HG02571 (cell line): Measurements from ENCODE around the gene RB1.
"Not testable (repeated sequence)": the region's sequence is repeated elsewhere in the genome, so short reads cannot be mapped to it uniquely, and the experiment has no call there.

ENCODE experiments used
- ATAC-seq: cut with Tn5 transposase; IDR thresholded peaks from one replicate; pipeline ENCODE4 v1.9.1; 2021; ENCODE audit warnings: mild to moderate bottlenecking, moderate library complexity; ENCODE audit not compliant: unreplicated experiment

RB1 gene

GRCh38 chr13:48297131-48297786 lies 6.3 kb upstream of the RB1 start:
- ATAC-seq, result no peak

DNA sequence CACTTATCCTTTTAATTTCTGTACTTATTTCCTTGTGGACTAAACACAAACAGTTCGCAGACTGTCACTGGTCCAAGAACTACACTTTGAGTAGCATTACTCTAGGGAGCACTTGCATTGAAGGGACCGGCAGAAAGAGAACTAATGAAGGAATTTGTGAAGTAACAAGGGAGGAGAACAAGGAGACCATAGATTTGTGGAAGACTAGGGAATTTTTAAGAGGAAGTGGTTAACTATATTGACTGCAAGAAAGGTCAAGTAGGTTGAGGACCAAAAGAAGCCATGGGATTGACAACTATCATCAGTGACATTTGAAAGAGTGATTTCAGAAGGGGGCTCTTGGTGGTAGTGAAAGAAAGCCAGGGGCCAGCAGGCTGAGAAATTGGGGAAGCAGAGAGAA lies 4.0 kb upstream of the RB1 start:
- no peak for ATAC-seq

- no peak for ATAC-seq
These were observed 636 bp upstream of the RB1 start for GRCh38 chr13:48302871-48303358.

DNA sequence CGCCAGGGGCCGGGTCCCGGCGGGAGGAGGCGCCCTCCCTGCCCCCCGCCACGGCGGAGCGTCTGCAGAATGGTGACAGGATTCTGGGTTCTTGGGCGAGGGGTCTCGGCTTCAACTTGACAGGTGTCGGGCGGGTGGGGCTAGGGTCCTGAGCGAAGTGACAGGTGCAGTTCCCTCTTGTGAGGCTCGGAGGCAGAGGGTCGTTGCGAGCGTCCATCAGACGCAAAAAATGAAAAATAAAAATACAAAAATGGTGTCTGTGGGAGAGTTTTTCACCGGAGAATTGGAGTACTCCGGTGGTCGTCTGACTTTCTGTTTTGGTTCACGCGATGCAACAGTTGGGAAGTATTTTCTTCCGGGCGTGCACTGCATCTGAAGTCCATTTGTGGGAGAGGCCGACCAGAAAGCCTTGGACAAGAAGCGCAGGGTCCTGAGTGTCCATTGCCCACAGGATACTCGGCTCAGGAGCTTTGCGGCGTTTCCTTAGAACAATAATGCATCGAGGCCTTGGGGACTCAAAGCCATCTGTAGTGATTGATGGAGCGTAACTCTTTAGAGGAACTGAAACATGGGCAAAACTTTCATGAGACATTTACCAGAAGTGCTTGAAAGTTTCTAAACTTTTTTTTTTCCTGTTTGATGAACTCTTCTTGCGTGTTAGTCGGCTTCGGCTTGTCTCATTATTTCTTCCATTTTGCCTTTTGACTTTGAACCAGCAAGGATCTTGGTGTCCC lies 759 bp downstream of the RB1 start:
- ATAC-seq, result peak; percentile 58

GRCh38 chr13:48311223-48311622 lies 7.7 kb downstream of the RB1 start:
- ATAC-seq, result no peak

DNA sequence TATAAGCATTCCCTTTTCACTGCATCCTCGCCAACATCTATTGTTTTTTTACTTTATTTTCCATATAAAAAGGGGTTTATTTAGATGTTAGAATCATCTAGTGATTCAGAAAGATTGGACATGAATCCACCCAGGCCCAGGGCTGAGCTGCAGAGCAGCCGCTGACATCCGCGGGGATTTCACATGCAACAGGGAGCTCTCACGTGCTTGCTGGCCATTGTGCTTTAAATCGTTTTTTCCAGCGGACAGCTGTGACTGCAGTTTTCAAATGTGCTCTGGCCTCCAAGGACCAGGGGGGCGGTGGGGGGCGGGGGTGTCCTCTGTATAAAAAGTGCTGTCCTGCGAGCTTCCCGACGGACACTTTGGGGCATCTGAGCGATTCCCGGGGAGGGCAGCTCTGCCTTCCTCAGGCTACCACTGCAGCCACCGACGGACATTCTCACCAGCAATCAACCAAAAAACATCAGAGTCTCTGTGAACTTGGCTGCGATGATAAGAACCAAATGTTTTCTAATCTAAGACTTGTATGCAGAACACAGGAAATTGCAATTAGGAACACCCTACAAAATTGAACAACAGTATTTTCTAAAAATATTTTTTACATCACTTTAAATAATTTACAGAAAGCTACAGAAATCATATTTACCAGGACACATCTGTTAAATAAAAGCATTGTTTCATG lies 12.6 kb downstream of the RB1 start:
- ATAC-seq, result no peak

DNA sequence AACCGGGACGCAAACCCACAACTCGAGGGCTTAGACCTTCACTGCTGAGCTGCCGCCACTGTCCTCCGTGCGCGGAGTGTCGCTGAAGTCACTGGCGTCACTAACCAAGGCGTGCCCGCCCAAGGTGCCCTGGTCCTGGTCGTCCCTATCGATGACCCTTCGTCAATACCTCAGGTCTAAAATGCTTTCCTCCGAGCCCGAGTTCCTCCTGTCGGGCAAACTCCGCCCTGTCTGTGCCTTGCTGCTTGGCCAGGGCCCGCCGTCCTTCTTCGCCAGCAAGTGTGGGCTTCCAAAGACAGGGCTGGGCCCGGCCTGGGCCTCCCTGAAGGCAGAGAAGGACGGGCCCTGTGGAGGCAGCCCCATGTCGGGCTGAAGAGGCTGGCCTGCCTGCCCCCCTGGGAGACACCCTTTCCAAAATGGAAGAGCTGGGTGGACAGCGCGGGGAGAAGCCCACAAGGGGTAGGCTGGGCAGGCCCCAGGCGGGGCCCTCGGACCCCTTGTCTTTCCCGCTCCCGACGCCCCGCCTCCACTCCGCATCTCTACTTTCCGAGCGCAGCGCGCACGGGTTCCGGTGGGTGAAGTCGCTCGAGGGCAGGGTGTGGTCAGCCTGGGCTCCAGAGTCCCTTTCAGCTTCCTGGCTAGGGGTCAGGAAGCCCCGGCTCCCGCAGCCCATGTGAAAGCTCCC lies 13.4 kb downstream of the RB1 start:
- ATAC-seq, result no peak

GRCh38 chr13:48317511-48318376 lies 14.2 kb downstream of the RB1 start:
- no peak for ATAC-seq

GRCh38 chr13:48318377-48318811 lies 14.8 kb downstream of the RB1 start:
- ATAC-seq, result no peak

GRCh38 chr13:48318821-48319511 lies 15.4 kb downstream of the RB1 start:
- ATAC-seq, result no peak

GRCh38 chr13:48319531-48320398 lies 16.2 kb downstream of the RB1 start:
- no peak for ATAC-seq

- no peak for ATAC-seq
These were observed 16.8 kb downstream of the RB1 start for GRCh38 chr13:48320399-48320790.

GRCh38 chr13:48320891-48321510 lies 17.4 kb downstream of the RB1 start:
- no peak for ATAC-seq

GRCh38 chr13:48322294-48322693 lies 18.7 kb downstream of the RB1 start:
- ATAC-seq, result no peak

DNA sequence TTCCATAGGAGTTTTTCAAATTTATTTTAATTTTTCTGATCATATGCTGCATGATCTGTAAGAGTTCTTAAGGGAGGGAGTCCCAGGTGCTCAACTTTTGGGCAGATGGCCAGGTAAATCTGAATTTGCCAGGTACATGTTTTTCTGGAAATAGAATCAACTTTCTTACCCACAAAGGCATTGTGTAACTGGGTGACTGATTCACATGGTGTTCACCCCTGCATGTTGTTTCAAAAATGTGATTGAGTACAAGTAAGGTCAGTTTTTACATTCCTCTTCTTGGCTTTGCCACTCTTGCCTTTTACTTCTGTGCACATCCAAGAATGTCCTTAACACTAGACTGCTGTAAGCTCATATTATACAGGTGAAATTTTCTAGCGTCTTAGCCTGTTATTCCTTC lies 30.4 kb downstream of the RB1 start:
- ATAC-seq, result no peak

GRCh38 chr13:48334534-48335127 lies 31.1 kb downstream of the RB1 start:
- no peak for ATAC-seq

DNA sequence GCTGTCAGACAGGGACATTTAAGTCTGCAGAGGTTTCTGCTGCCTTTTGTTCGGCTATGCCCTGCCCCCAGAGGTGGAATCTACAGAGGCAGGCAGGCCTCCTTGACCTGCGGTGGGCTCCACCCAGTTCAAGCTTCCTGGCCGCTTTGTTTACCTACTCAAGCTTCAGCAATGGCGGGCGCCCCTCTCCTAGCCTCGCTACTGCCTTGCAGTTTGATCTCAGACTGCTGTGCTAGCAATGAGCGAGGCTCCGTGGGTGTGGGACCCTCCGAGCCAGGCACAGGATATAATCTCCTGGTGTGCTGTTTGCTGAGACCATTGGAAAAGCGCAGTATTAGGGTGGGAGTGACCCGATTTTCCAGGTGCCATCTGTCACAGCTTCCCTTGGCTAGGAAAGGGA lies 35.6 kb downstream of the RB1 start:
- ATAC-seq, result not testable (repeated sequence)

DNA sequence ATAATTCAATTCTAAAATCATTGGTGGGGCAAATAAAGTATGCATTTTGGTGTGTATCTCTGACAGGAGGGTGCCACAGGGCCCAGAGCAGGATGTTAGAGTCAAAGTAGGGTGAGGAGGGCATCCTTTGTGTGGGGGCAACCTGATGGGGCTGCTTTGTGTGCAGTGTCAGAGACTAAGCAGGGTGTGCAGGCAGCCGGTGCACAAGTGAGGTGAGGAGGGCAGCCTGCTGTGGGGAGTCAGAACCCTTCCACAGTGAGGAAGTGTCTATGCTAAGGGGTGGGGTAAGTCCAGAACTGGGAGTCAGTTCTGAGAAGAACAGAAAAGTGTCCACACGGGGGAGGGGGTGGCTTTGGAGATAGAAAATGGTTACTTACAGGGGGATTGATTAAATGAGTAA lies 40.7 kb downstream of the RB1 start:
- no peak for ATAC-seq
